NCI-H1694 treated with DMSO at 0.1 percent for 48 hours (cell line): ENCODE data around the gene ALOXE3.

Experiments
- DNase-seq: peaks from one replicate; lab custom pipeline; 2025; lab: John Stamatoyannopoulos, UW

The ALOXE3 gene

DNA sequence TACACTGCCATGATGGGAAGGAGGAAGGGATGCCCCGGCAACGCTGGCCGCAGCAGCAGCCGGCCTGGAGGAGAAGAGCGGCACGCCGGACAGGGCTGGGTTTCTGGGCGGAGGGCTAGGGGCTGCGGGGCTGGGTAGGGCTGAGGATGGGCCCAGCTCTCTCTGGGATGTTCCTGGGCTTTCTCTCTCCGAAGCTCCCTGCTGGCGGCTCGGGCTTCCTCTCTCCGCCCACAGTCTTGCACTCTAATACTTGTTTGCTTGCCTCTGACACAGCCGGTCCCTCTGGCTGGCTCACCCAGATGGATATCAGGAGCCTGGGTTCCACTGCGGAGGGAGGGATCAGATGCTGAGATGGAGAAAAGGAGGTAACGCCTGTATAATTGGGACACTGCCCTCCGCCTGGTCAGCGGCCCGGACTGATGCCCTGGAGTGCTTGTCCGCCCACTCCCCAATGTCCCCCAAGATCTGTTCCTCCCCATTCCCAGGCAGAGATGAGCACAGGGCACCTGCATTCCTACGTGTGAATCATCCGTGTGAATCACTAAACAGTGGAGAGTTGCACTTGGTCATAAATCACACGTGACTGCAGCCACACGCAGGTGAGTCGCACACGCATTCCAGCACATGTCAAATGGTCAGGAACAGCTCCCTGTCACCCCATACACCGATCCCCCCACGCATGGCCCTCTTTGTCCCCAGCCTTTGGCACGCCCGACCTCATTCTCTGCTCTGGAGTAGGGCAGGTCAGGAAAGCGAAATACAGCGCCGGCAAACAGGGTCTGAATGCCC is at the start of gene ALOXE3:
Gene ALOXE3 (minus strand): TSS at position 535 of the 789 bp plus-strand sequence. CDS start 524 bp downstream, at position 11.
- peak; percentile 16 for DNase-seq

DNA sequence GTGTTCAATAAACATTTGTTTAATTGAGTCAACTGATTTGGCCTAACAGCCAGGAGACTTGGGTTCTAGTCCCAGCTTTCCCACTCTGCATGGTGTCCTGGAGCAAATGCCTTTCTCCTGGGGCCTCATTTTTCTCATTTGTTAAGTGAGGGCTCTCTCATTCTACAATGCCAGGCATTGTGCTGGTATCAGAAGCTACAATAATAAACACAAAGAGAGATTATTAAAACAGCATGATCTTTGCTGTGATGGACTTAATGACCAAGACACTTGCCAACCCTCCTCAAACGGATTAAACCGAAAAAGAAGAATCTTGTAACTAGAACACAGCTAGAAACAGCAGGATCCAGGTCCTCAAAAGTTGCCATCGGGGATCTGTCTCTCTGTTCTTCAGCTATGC is 49.2 kb upstream of the ALOXE3 start:
- no peak for DNase-seq

DNA sequence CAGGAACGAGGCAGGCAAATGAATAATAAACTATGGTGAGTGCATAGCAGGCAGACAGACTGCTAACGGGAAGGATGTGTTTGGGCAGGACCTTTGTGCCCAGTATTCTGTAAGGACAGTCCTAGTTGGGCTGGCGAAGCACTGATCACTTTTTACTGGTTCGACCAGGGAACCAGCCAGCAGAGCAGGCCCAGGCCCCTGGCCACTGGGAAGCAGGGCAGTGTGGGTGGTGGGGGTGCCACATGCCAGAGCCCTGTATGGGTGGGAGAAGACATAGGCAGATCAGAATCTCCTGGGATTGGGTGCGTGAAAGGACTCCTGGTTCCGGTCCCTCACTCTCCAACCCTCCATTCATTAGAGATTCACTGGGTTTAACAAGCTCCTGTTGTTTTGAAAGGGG is 48.4 kb upstream of the ALOXE3 start:
- no peak for DNase-seq

DNA sequence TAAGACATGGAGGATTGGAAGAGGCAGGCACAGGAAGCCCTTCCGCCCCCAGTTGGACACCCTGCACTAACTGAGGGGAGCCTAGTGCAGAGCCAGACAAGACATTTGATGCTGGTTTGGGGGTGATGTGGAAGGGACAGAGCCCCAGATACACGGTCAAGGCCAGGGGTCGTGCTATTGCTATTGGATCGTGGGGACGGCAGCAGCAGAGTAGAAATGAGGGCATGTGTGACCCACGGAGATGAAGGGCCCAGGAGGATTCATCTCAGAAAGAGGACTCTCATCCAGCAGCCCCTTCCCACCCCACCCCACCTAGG is 46.5 kb upstream of the ALOXE3 start:
- no peak for DNase-seq

DNA sequence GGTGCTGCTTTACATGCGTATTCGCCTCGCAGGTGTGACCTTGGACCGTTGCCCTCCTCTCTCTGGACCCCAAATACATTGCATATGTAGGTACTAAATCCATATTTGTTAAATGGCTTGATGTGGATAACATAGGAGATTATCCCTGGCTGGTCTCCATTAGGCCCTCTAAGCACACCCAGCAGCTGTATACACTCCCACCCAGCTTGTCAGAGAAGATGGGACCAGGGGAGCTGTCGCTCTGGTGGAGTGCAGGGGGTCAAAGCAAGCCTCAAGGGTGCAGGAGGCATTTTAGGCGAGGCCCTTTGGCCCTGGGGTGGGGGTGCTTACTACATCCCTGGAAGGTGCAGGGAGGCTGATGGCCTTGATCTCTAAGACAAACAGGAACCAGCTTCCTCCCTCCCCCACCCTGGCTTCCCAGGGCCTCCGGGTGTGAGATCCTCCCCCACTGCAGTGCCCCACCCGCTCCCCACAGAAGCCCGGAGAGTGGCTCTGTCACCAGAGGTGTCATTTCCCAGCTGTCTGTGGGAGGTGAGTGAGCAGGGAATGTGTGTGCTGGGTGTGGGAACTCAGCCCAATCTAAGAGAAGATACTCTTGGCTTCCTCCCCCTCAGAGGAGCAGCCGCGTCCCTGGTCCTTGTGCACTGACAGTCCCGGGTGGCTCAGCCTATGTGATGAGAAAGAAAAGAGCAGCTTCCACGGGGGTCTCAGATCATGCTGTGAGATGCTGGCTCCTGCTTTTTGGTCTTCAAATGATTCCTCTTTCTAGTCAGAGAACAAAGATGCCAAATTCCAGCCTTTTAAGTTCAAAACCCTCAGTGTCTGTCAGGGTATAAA is 45.9 kb upstream of the ALOXE3 start:
- DNase-seq: peak; percentile 32

DNA sequence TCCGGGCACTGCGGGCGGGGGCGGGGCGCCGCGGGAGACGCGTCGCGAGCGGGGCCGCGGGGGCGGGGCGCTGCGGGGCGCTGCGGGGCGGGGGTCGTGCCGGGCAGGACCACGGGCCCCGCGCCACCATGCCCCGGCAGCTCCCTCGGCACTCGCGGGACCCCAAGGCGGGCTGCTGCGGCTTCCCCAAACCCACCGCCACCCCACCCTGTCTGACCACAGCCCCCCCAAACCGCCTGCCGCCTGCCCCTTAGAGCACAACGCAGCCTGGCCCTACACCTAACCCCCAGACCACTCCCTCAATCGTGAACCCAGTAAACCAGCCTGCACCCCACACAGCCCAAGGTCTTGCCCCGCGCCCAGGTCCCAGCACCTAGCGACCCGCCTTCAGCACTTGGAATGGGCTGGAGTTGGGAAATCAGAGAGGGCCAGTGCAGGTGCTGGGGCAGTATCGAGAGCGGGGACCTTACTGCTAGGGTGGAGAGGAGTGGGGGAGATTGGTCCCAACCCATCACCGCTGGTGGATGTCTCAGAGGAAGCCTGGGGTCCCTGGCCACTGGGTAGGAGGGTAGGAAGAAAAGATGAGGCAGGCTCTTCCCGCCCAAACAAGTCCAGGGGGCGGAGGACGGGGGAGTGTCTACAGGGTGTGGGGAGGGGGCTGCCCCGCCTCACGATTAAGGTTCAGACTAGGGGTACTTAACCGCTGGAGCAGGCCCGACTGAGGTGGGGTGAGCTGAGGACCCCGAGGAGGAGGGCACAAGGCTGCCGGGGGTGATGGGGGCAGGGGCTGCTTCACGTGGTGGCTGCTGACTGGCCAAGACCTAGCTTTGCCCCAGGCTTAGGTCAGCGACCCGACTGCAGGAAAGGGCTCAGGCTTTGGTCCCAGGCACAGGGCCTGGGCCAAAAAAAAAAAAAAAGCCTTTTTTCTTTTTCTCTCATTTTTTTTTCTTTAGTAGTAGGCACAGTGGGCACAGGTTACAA is 45.0 kb upstream of the ALOXE3 start:
- DNase-seq: peak; percentile 63

DNA sequence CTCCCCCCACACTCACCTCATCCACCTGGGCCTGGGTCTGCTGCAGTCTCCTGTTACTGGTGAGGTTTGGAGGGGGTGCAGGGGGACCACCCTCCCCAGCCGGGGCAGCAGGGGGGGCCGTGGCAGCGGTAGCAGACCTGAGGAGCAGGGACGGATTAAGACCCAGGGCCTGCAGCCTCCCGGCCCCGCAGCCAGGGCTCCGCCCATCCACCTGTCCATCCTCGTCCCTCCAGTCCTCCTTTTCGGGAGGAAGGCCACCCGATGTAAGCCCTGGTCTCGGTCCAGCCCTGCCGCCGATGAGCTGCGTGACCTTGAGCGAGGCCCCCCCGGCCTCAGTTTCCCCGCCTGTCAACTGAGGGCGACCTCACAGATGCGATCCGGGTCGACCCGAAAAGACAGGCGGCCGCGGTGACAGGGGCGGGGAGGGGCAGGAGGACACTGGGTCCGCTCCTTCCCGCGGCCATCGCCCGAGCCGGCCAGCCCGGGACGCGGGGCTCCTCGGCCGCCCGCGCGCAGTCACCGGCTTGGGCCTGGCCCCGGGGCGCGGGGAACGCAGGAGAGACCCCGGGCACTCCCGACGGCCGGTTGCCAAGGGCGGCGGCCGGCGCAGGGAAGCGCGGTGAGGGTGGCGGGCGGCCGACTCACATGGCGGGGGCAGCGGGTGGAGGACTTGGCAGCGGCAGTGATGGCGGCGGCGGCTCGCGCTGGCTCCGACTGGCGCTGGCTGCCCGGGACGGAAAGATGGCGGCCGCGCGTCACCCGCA is 44.1 kb upstream of the ALOXE3 start, which contains the start of gene VAMP2:
Gene VAMP2 (minus strand): TSS at position 716 of the 764 bp plus-strand sequence. CDS start 69 bp downstream, at position 647.
- peak; percentile 23 for DNase-seq

DNA sequence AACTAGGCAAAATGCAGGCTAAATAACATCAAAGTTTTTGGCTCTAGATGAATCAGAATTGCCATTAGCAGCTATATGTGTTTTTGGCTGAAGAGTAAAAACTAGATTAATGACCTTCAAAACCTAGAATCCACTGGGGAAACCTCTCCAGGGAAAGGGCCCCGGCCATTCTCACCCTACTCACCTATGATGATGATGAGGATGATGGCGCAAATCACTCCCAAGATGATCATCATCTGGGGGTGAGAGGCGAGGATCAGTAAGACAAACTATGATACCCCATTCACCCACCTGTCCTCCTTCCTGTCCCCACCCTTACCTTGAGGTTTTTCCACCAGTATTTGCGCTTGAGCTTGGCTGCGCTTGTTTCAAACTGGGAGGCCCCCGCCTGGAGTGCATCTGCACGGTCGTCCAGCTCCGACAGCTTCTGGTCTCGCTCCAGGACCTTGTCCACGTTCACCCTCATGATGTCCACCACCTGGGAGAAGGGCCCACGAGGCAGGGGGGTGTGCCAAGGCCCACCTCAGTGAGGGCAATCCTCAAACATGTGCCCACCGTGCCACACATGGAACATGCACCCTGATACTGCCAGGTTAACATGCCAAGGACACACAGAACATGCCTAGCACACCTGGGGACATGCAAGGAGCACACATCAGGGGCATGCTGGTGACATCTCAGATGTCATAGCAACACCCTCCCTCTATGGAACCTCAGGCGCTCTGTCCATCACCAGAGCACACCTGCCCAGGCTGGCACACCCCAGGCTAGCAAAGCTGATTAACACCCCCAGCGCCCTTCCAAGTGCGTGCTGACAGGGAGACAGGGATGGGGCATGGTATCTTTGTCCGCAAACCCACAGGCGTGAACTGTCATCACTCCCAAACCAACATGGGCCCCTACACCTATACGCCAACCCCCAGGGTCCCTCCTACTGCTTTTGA is 43.2 kb upstream of the ALOXE3 start:
- DNase-seq: no peak

DNA sequence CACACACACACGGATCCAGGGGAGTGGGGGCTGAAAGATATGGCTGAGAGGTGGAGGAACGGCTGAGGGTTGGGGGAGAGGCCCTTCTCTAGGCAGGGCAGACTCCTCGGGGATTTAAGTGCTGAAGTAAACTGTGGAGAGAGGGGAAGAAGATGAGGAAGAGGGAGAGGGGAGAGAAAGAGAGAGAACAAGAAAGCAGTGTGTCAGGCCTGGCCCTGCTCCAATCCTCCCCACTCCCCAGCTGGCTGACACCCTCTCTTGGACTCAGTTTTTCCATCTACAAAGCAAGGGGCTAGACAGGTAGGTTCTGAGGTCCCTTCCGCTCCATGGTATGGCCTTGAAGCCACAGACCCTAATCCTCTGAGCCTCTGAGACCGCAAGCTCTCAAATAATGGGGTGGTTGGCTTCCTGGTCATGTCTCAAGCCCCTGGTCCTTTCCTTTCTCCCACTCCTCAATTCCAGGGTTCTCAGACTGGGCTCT is 42.5 kb upstream of the ALOXE3 start:
- no peak for DNase-seq

DNA sequence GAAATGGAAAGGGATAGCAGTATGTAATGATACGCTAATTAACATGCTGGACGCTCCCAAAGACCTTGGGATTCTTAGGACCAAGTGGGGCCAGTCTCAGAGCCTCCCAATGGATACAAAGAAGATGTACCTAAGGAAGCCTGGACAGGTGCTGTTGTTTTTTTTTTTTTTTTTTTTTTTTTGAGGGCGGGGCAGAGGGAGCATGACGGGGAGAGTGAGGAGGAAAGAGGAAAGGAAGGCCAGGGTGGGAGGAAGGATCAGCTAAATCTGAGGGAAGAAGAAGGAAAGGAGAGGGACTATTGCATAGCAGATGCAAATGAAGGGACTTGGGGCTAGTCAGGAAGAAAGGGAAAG is 41.9 kb upstream of the ALOXE3 start:
- no peak for DNase-seq

DNA sequence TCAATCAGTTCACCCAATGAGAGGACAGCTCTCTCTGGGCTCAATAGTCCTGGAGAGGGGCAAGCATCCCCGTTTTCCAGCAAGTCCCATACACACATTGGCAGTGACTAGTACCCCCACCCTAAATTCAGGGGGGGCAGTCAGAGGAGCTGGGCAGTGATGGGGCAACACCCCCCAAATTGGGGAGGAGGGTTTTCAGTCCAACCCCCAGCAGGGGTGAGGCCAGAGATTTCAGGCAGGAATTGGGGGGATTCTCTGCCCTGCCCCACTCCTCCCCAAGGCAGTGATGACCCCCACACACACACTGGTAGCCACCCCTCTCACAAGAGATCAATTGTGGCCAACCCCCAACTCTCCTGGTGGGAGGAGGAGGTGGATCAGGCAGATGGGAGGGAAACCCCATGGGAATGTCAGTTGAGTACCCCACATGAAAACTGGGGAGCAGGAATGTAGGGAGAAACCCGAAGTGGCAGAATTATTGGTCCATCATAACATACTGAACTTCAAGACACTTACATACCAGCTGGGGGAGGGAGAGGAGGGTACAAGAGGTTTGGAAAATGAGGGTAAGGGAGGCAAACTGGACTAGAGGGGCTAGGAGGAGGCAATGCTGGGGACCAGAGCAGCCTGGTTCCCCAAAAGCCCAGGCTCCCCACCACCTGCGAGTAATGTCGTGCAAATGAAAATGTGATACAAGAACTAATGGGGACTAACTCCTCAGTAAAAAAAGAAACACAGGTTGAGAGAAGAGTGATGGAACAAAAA is 41.3 kb upstream of the ALOXE3 start:
- DNase-seq: no peak

DNA sequence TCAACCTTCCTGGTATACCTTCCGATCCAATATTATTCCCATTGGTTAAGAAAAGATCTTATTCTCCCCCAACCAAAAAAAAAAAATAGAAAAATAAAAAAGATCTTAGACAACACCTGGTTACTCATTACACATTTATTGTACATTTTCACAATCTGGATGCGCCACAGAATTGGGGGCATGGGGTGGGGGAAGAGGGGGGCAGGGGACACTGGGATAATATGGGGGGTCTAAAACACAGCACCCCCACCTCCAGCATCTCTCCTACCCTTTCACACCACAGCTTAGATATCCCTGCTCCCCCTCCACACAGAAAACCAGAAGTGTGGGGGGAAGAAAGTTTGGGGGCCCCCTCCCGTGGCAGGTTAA is 40.7 kb upstream of the ALOXE3 start:
- no peak for DNase-seq

DNA sequence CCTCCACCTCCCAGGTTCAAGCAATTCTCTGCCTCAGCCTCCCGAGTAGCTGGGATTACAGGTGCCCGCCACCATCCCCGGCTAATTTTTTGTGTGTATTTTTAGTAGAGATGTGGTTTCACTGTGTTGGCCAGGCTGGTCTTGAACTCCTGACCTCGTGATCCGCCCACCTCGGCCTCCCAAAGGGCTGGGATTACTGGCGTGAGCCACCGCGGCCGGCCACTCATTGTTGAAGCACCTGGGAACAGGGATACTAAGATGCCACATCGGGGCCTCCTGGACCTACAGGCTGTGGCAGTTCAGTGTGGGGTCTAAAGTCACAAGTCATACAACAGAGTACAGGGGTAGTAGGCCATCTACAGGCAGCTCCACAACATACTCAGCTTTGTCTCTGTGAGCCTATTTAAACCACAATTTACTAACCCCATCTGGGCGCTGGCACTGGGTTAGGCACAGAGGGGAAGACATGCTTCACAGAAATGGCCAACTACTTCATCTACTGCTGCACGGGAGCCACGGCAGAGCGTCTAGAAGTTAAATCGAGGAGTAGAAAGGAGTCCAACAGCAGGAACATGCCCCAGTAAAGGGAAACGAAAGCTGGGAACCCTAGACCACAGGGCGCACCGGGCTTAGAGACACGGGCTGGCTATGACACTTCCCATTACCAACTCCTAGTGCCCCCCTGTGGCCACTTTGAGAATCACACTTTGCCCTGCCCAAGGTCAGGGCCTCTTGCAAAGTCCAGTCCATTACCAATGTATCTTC is 40.1 kb upstream of the ALOXE3 start:
- peak; percentile 75 for DNase-seq

DNA sequence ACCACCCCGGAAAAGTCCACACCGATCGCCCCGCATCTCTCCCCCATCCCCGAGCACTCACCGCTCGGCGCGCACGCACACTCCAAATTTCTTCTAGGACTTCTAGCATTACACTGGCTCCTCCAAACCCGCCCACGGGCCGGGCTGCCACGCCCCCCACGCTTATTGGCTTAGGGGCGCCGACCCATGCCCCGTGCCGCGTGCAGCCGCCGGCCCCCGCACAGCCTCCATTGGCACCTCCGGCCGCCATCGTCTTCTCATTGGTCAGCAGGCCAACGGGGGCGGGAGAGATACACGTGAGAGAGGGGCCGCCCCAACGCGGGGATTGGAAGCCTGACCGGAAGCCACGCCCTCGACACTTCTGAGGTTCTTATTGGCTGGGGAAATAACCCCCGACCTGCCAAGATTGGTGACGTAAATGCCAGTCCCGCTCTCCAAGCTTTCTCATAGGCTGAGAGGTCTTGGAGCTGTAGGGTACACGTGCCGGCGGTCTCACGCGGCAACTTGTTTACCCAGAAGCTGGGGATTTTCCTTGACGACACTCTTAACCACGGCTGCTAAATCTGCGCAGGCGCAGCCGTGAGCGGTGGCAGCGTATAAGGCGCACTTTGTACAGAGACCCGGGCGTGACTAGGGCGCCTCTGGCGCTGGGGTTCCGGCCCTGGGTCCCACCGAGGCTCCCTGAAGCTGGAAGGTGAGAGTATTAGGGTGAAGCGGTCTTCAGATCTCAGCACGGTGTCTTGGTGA is 38.1 kb upstream of the ALOXE3 start:
- peak; percentile 100 for DNase-seq

DNA sequence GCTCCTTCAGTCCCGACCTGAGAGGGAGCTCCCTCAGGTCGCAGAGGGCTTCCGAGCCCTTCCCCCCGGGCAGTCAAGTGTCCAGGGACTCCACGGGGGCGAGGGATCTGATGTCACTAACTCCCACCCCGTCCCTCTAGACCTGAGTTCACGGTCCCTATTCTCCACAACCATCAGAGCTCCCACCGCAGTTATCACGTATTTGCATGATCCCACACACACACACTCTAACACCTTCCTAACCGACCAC is 37.6 kb upstream of the ALOXE3 start:
- no peak for DNase-seq

DNA sequence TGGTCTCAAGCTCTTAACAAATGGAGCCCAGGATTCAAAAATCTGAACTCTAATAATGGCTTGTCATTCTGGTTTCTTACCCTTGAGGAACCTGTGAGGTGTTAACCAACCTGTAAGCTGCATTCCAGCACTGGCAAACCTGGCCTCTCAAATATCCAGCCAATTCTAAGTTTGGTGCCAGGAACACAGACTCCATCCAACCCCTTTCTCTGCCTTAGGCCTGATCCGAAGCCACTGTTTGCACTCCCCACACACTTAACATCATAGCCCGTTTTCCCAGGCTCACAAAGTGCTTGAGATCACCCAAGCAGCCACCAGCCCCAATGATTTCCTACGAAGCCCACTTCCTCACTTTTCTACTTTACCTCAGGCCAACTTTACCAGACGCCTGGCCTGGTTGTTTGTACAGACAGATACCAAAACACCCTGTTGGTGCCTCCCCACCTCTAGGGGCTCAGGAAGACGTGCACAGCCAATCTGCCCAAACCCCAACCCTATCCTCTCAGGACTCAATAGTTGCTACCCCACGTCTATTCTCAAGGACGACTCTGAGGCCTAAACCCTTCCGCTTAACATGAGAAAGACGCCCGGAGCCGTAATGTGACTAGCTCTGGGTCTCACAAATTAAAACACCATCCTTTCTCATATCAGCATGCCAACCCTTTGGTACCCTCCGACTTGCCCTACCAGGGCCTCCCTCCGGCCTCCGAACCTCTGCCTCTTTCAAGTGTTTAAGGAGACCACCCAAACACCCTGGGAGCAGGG is 37.1 kb upstream of the ALOXE3 start:
- no peak for DNase-seq

DNA sequence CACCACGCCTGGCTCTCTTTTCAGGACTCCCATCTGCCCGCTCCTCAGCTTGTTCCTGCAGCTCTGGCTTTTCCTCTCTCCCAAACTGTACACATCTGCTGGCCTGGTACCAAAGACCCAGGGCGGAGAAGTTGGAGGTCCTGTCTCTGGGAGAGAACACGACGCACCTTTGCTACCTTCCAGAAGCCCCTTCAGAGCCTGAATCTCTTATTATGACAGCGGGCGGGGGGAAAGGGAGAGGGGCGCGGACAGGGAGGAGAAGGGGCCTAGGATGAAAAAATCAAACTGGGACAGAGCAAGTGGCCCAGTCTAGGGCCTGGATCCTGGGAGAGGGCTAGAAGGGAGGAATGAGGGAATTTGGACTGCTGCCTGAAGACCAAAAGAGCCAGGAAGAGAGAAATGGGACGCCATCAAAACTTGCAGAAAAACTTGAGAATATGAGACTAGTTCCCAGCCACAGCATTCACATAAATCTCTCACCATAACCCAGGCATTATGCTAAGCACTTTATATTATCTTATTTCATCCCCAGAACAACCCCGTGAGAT is 36.4 kb upstream of the ALOXE3 start:
- DNase-seq: no peak
